WI38 (cell line): ENCODE data around the gene TCF3.

Experiments used
- H3K4me3 ChIP-seq: 2 replicates; pipeline ENCODE4 v1.5.1; 2011; ENCODE audit warnings: low read depth, mild to moderate bottlenecking, control low read depth, low read length
- TF ChIP-seq, protein P1 (sequence below): IDR thresholded peaks from 2 replicates; pipeline ENCODE4 v1.5.1; 2012; ENCODE audit warnings: low read depth, mild to moderate bottlenecking, control low read depth, low read length

TCF3 gene

GRCh38 chr19:1659084-1659427 lies 6.6 kb upstream of the TCF3 start:
- TF ChIP-seq, protein P1, sequence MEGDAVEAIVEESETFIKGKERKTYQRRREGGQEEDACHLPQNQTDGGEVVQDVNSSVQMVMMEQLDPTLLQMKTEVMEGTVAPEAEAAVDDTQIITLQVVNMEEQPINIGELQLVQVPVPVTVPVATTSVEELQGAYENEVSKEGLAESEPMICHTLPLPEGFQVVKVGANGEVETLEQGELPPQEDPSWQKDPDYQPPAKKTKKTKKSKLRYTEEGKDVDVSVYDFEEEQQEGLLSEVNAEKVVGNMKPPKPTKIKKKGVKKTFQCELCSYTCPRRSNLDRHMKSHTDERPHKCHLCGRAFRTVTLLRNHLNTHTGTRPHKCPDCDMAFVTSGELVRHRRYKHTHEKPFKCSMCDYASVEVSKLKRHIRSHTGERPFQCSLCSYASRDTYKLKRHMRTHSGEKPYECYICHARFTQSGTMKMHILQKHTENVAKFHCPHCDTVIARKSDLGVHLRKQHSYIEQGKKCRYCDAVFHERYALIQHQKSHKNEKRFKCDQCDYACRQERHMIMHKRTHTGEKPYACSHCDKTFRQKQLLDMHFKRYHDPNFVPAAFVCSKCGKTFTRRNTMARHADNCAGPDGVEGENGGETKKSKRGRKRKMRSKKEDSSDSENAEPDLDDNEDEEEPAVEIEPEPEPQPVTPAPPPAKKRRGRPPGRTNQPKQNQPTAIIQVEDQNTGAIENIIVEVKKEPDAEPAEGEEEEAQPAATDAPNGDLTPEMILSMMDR, result no peak
- no peak overlapping the region for H3K4me3 ChIP-seq

DNA sequence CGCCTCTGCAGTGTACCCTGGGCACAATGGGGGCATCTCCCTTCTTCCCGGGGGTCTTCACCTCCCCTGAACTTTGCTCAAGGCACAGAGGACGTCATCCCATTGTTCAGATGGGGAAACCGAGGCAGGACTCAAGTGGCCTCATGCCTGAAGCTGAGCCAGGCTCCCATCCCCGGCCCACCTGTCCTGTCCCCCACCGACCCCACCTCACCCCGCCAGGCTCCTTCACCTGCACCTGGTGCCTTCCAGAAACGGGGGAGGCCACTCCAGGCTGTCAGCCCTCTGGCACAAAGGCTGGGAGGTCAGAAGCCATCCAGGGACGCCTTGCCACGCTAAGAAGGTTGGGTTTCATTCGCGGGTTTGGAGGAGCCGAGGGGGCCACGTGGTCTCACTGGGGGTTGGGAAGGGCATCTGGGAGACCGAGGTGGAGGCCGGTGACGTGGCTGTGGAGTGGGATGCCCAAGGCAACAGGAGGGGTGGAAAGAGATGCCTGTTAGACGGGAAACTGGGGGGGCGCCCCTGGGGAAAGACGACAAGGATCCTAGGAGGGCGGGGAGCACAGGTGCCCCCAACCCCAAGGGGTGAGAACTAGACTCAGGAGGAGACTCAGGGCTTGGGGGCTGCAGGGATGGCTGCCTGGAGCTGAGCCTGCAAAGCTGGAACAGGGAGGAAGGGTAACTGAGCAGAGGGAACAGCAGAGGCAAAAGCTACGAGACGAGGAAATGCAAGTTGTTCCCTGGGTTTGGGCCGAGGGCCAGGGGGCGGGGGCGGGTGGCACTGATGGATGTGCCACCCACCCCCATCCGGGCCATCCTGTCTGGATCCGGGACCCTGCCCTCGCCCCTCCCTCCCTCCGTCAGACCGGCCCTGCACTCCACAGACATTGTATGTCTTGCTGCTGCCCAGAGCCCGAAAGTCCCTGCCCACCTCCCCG lies 6.0 kb upstream of the TCF3 start:
- TF ChIP-seq, protein P1, result no peak
- H3K4me3 ChIP-seq, result no peak overlapping the region

DNA sequence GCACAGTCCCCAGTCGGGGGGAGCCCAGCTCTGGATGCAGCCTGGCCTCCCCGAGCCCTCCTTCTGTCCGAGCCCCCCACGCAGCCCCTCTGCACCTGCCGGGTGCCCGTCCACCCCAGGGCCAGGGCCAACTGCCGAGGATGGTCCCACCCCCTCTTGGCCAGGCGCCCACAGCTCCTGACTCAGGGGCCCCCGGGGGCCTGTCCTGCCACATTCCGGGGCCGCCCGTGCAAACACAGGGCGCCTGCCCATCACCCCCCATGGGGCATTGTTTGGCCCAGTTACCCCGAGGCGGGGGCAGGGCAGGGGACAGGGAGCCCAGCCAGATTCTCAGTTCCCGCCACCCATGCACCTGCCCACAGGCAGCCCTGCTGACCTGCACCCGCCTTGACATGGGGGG lies 5.3 kb upstream of the TCF3 start:
- TF ChIP-seq, protein P1, result no peak

DNA sequence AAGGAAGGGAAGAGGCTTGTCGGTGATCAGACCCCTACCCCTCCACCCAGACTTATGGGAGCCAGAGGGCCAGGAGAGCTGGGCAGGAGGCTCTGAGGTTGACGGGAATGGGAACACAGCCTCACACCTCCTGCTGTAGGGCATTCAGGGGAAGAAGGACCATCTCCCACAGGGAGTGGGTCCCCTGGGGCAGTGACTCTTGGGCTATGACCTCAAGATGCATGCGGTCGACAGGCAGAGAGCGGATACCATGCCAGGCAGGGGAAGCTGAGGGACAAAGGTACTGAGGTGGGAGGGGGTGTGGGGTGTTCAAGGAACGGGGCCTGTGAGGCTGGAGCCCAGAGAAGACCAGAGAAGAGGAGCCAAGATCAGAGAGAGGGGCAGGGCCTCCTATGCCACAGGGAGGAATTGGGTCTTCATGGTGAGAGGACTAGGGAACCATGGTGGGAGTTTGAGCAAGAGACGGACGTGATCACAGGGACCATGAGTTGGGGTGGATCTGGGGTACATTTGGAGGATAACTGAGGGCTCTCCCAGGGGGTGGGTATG lies 4.6 kb upstream of the TCF3 start:
- TF ChIP-seq, protein P1, result no peak
- H3K4me3 ChIP-seq, result no peak overlapping the region

More for the DNA sequence above, 5.3 kb upstream of the TCF3 start:
- no peak overlapping the region for H3K4me3 ChIP-seq

DNA sequence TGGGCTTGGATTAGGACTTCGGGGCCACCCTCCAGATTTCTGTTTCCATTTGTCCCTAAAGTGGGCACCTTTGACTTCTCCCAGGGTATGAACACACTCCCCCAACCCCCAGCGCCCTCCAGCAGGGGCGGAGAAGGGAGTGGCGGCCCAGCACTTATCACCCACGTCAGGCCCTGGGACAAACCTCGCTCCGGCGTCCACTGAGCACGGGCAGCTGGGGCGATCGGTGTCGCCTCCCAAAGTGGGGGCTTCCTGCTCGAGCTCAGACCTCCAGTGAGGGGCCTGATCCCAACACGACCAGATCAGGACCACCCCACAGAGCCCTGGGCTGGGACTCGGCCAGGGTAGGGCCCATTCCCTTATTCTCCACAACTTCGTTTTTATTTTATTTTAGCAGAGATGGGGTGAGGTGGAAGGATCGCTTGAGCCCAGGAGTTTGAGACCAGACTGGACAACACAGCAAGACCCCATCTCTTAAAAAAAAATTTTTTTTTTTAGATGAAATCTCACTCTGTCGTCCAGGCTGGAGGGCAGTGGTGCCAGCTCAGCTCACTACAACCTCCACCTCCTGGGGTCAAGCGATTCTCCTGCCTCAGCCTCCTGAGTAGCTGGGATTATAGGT lies 3.7 kb upstream of the TCF3 start:
- no peak overlapping the region for H3K4me3 ChIP-seq
- TF ChIP-seq, protein P1, result no peak

- no peak overlapping the region for H3K4me3 ChIP-seq
- TF ChIP-seq, protein P1, result no peak
Measured at GRCh38 chr19:1655131-1655981, 2.9 kb upstream of the TCF3 start.
